AG04450 (cell line): ENCODE data around the gene DIP2B. TPM values are rescaled to one million over a fixed set of nuclear protein-coding genes. Genes with fewer than 3 reads are reported as not detected.

ENCODE experiments used
- CTCF ChIA-PET: fragments of 300-600, 350-600 bp; formaldehyde crosslinking; extraction: SDS; loops from one replicate; lab custom pipeline; 2022; ENCODE audit warnings: antibody characterized with exemption, inconsistent platforms; lab: Charles Lee
- POLR2A ChIA-PET: fragments of 350-600 bp; formaldehyde crosslinking; extraction: SDS; loops from one replicate; lab custom pipeline; 2021; ENCODE audit warnings: antibody characterized with exemption, inconsistent platforms; lab: Yijun Ruan, JAX
- DNase-seq: peaks from one replicate; pipeline ENCODE4 v3.0.0-alpha.2; 2011; ENCODE audit warnings: low read depth, low spot score
- H3K27ac ChIP-seq: one replicate; pipeline ENCODE4 v1.5.1; 2012; ENCODE audit warnings: low read depth, low read length, control low read depth
- H3K27me3 ChIP-seq: one replicate; pipeline ENCODE4 v1.6.0; 2012; ENCODE audit warnings: low read length; ENCODE audit not compliant: control insufficient read depth, insufficient read depth
- H3K4me3 ChIP-seq: 2 replicates; pipeline ENCODE4 v1.5.1; 2011; ENCODE audit warnings: mild to moderate bottlenecking, low read depth, low read length, control low read depth
- H3K9me3 ChIP-seq: 2 replicates; pipeline ENCODE4 v1.5.1; 2012; ENCODE audit warnings: low read length; ENCODE audit not compliant: control insufficient read depth, insufficient read depth
- polyA plus RNA-seq: library from polyadenylated mRNA; depleted of rRNA; stranded (reverse); fragments of >200 nt; gene quantifications from 2 replicates; pipeline ENCODE4 v1.2.3, GENCODE V29; 2011
- TF ChIP-seq, protein P1 (sequence below): IDR thresholded peaks from 2 replicates; pipeline ENCODE4 v1.5.1; 2011; ENCODE audit warnings: low read depth, low read length, control low read depth, inconsistent platforms

Gene DIP2B
- polyA plus RNA-seq, 1 experiment: 22.0 TPM

GRCh38 chr12:50720085-50720484, 215.3 kb downstream of the DIP2B start:
- ChIA-PET CTCF (interaction anchor here (0.7 to 1.1 kb wide), 3 partner anchors 206 to 530 kb away, joined by 3 to 5 read pairs (median 3); no protein-coding TSS in a partner anchor), POLR2A (interaction anchor here (0.6 kb wide), 1 partner anchor 306 kb away, joined by 3 read pairs; the partner anchor contains the start of gene SLC11A2)
- TF ChIP-seq, protein P1, sequence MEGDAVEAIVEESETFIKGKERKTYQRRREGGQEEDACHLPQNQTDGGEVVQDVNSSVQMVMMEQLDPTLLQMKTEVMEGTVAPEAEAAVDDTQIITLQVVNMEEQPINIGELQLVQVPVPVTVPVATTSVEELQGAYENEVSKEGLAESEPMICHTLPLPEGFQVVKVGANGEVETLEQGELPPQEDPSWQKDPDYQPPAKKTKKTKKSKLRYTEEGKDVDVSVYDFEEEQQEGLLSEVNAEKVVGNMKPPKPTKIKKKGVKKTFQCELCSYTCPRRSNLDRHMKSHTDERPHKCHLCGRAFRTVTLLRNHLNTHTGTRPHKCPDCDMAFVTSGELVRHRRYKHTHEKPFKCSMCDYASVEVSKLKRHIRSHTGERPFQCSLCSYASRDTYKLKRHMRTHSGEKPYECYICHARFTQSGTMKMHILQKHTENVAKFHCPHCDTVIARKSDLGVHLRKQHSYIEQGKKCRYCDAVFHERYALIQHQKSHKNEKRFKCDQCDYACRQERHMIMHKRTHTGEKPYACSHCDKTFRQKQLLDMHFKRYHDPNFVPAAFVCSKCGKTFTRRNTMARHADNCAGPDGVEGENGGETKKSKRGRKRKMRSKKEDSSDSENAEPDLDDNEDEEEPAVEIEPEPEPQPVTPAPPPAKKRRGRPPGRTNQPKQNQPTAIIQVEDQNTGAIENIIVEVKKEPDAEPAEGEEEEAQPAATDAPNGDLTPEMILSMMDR: peak; percentile 23
- H3K27ac ChIP-seq: no peak overlapping the region
- DNase-seq: no peak
- H3K27me3 ChIP-seq: no peaks in the 10 kb centered on the region
- no peak overlapping the region for H3K4me3 ChIP-seq
- H3K9me3 ChIP-seq: no peaks in the 10 kb centered on the region

DNA sequence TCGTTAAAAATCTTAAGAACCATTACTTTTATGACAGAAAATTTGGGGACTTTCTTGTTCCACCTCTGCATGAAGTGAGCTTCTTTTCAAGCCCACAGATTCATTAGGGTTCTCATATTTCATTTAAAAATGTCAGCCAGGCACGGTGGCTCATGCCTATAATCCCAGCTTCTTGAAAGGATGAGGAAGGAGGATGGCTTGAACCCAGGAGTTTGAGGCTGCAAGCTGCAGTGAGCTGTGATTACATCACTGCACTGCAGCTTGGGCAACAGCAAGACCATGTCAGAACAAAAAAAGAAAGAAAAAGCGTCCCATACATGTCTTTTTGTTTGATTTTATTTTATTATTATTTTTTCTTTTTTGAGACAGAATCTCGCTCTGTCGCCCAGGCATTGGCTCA, 215.7 kb downstream of the DIP2B start:
- no peak overlapping the region for H3K4me3 ChIP-seq
- no peaks in the 10 kb centered on the region for H3K9me3 ChIP-seq
- POLR2A ChIA-PET: no interaction called here
- H3K27me3 ChIP-seq: no peaks in the 10 kb centered on the region
- H3K27ac ChIP-seq: no peak overlapping the region
- CTCF ChIA-PET: interaction anchor here (0.7 to 1.1 kb wide), 3 partner anchors 206 to 530 kb away, joined by 3 to 5 read pairs (median 3); no protein-coding TSS in a partner anchor
- TF ChIP-seq, protein P1: no peak
- no peak for DNase-seq

GRCh38 chr12:50723865-50724264, 219.1 kb downstream of the DIP2B start:
- no peak overlapping the region for H3K4me3 ChIP-seq
- POLR2A ChIA-PET: no interaction called here
- no peaks in the 10 kb centered on the region for H3K9me3 ChIP-seq
- no peaks in the 10 kb centered on the region for H3K27me3 ChIP-seq
- CTCF ChIA-PET: no interaction called here
- DNase-seq: no peak
- no peak overlapping the region for H3K27ac ChIP-seq
- TF ChIP-seq, protein P1: no peak

DNA sequence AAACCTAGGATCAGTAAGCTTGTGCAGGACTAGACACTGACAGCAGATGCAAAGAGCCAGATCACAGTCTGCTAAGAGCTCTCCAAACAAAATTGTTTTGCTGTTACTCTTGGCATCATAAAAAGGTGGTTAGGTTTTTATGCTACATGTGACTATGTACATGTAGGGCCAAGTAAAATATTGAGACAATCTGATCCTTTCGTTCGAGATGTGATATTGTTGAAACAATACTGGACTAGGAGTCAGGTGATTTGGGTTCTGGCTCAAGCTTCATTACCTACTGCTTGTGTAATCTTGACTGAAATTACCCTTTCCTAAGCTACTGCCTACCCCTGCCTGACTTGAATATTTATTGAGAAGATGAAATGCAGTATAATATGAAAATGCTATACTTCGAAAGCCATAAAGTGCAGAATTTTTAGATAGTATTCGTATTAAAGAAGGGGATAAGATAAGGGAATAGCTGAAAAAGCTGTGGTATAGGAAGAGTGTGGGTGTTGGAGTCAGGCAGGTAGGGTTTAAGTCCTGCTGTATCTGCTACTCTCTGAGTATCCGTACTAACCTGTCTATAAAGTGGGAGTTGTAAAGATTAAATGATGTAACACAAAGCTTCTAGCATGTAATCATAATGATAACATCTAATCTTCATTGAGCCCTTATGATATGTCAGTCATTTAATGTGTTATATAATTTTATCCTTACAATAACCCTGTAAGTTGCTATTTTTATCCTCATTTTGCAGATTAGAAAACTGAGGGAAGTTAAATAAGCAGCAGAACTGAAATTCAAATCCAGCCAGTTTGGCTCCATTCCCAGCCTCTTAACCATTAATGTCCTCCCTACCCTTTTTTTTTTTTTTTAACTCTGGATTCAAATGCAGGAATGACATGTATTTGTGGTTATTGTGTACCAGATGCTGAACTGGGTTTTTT, 220.5 kb downstream of the DIP2B start:
- no peak overlapping the region for H3K27ac ChIP-seq
- no peak overlapping the region for H3K4me3 ChIP-seq
- no peaks in the 10 kb centered on the region for H3K9me3 ChIP-seq
- no peaks in the 10 kb centered on the region for H3K27me3 ChIP-seq
- POLR2A ChIA-PET: interaction anchor here (0.7 kb wide), 1 partner anchor 100 kb away, joined by 6 read pairs; no protein-coding TSS in a partner anchor
- CTCF ChIA-PET: interaction anchor here (0.8 kb wide), 2 partner anchors 10 to 221 kb away, joined by 3 to 4 read pairs; no protein-coding TSS in a partner anchor
- no peak for DNase-seq
- TF ChIP-seq, protein P1: no peak

DNA sequence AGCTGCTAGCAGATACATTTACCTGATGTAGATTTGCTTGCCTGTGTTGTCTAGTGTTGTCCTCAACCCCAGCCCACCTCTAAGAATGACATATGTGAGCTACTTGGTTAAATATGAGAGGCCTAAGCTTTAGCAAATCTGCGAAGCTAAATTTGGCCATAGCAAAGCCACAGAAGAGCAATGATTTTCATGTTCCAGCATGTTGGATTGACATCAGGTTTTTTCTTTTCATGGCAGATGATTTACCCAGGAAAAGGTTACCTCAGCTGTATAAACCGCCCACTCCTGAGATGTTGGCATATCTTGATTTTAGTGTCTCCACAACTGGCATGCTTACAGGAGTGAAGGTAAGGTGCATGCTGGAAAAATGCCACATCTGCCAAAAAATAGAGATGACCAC, 222.7 kb downstream of the DIP2B start:
- no peak for DNase-seq
- TF ChIP-seq, protein P1: no peak
- Histone ChIP-seq H3K9me3 (no peaks in the 10 kb centered on the region), H3K27me3 (no peaks in the 10 kb centered on the region), H3K4me3 (no peak overlapping the region), H3K27ac (no peak overlapping the region)
- ChIA-PET CTCF (no interaction called here), POLR2A (no interaction called here)
